ENCODE data around the gene CIAO3.

Gene CIAO3

GRCh38 chr16:725463-726187 is 15.2 kb downstream of the CIAO3 start:
- peak overlapping the region; percentile 55 for H3K4me3 ChIP-seq (ENCODE audit: low read depth, low read length)
- DNase-seq (ENCODE audit: low read depth): no peak
- no peak for TF ChIP-seq CTCF (IDR thresholded peaks at IDR 0.05; ENCODE audit: control insufficient read depth, extremely low read depth, insufficient read depth)

GRCh38 chr16:725041-725376 is 15.8 kb downstream of the CIAO3 start:
- H3K4me3 ChIP-seq (ENCODE audit: low read depth, low read length): no peak overlapping the region
- no peak for DNase-seq (ENCODE audit: low read depth)
- no peak for TF ChIP-seq CTCF (IDR thresholded peaks at IDR 0.05; ENCODE audit: control insufficient read depth, extremely low read depth, insufficient read depth)

GRCh38 chr16:724188-725040 is 16.4 kb downstream of the CIAO3 start:
- H3K4me3 ChIP-seq (ENCODE audit: low read depth, low read length): no peak overlapping the region
- no peak for DNase-seq (ENCODE audit: low read depth)
- no peak for TF ChIP-seq CTCF (IDR thresholded peaks at IDR 0.05; ENCODE audit: control insufficient read depth, extremely low read depth, insufficient read depth)

GRCh38 chr16:723695-724094 is 17.1 kb downstream of the CIAO3 start:
- DNase-seq (ENCODE audit: low read depth): no peak
- H3K4me3 ChIP-seq (ENCODE audit: low read depth, low read length): no peak overlapping the region
- TF ChIP-seq CTCF (IDR thresholded peaks at IDR 0.05; ENCODE audit: control insufficient read depth, extremely low read depth, insufficient read depth): no peak

GRCh38 chr16:722835-723633 is 17.8 kb downstream of the CIAO3 start:
- no peak for TF ChIP-seq CTCF (IDR thresholded peaks at IDR 0.05; ENCODE audit: control insufficient read depth, extremely low read depth, insufficient read depth)
- no peak for DNase-seq (ENCODE audit: low read depth)
- H3K4me3 ChIP-seq (ENCODE audit: low read depth, low read length): no peak overlapping the region

- peak overlapping the region; percentile 92 for H3K4me3 ChIP-seq (ENCODE audit: low read depth, low read length)
- no peak for TF ChIP-seq CTCF (IDR thresholded peaks at IDR 0.05; ENCODE audit: control insufficient read depth, extremely low read depth, insufficient read depth)
- no peak for DNase-seq (ENCODE audit: low read depth)
Observed at GRCh38 chr16:721765-722540, 18.8 kb downstream of the CIAO3 start.

All from LNCaP clone FGC (cell line).